ENCODE data around the gene FAM131C.
"Not testable (repeated sequence)": the region's sequence is repeated elsewhere in the genome, so short reads cannot be mapped to it uniquely, and the experiment has no call there.

FAM131C gene

GRCh38 chr1:16073490-16074119 lies at the start of gene FAM131C:
TSS of gene FAM131C (minus strand) at chr1:16073651. CDS start at chr1:16073442, 209 bp downstream.
- peak; percentile 76 for DNase-seq (ENCODE audit: low spot score)

DNA sequence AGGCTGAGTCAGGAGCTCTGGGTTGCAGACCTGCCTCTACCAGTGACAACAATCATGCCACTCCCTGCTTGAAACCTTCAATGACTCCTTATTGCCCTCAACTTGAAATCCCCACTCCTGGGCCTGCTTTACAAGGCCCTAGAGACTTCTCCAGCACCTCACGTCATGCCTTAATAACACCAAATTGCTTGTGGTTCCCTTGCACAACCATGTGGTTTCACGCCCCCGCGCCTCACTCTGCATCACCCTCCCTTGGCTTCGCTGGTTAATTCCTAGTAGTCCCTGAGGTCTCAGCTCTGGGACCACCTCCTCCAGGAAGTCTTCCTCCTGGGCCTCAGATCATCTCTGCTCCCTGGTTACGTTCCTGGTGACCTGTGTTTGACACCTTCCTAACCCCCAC lies 49.5 kb upstream of the FAM131C start:
- no peak for DNase-seq (ENCODE audit: low spot score)

DNA sequence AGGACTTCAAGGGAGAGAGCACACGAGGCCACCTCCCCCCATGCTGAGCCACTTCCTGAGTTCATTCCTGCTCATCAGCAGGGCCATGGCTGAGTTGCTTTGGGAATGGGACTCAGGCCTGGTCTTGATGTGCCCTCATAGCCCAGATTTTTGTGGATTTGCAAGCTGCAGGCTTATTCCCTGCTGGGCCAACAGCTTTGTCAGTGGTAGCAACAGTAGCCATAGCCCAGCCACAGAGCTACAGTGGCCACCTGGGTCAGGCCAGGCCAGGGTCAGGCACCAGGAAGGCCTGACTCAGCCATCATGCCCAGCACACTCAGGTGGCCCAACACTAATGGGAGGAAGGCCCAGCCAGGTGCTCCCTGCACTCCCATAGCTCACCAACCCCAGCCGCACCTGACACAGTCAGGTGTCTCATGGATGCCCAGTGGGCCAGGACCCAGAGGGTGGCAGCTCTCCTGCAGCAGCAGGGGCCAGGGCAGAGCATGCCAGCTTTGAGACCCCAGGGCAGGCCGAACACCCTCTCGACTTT lies 49.0 kb upstream of the FAM131C start:
- no peak for DNase-seq (ENCODE audit: low spot score)

DNA sequence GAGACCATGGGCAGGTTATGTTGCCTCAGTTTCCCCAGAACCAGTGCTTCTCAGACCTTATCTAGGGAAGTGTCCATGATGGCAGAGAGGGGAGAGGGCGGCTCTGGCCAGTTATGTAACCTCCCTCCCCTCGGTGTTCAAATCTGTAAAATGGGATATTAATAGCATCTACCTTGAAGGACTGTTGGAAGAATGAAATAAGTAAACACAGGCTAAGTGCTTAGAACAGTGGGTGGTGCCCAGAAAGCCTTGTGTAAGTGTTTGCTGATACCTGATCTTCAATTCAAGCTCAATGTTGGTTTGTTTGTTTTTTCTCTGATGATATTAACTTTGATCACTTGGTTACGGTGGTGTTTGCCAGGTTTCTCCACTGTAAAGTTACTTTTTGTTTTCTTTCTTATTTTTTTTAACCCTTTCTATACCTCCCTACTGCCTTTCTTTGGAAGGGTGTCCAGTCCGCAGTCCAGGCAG lies 47.5 kb upstream of the FAM131C start:
- no peak for DNase-seq (ENCODE audit: low spot score)

DNA sequence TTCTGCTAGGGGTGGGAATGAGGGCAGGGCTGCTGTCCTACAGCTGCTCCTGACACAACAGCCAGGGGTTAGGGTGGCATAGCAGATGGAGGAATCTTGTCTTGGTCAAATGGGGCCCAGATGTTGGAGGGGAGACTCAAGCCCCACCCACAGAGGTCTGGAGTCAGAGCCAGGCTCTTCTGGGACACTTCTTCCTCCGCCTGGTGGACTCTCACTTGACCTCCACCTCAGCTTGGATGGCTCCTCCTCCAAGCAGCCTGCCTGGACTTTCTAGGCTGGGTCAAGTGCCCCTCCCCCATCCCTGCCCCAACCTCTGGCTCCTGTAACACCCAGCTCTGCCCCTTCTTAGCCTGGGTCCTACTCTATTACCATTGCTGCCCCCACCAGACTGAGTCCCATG lies 47.0 kb upstream of the FAM131C start:
- no peak for DNase-seq (ENCODE audit: low spot score)

DNA sequence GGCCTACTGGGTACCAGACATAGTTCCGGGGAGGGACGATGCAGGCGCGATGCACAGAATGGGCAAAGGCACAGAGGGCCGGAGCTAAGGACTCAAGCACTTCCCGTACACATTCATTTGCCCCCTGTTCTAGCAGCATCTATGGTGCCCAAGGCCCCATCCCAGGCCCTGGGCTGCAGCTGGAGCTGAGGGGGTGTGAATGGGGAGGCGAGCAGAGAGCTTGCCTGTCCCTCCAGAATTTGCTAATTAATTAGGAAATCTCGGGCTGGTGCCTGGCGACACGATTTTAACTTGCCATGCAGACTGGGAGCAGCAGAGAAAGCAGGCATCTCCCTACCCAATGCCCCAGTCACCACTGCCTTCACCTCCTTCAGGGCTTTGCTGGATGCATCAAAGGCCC lies 46.5 kb upstream of the FAM131C start:
- no peak for DNase-seq (ENCODE audit: low spot score)

DNA sequence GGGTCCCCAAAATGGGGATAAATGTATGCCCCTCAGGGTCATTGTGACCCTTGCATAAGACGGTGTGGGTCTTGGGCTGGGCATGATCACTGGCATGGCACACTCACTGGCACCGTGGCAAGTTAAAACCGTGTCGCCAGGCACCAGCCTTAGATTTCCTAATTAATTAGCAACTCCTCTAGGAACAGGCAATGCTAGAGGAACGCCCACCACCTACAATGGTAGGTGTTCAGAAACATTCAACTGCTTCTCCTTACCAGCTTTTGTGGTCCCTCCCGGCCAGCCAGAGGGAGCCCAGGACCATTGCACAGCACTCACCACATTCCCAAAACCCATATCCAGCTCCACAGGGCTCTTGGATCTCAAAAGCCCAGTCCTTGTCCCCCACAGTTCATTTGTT lies 46.1 kb upstream of the FAM131C start:
- DNase-seq (ENCODE audit: low spot score): no peak

GRCh38 chr1:16118706-16119105 lies 45.3 kb upstream of the FAM131C start:
- DNase-seq (ENCODE audit: low spot score): no peak

DNA sequence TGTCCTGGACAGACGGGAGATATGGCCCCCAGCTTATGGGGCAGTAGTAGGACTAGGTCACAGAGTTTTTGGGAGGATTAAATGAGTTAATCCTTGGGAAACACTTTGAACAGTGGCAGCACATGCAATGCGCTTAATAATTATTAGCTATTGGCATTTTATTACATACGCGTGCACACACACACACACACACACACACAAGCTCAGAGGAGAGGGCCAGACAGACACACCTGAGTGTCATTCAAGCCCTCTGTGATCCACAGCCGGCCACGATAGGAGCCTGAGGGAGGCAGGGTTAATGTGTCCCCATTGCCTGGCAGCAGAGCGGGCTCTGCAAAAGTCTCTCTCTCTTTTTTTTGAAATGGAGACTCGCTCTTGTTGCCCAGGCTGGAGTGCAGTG lies 44.5 kb upstream of the FAM131C start:
- no peak for DNase-seq (ENCODE audit: low spot score)

DNA sequence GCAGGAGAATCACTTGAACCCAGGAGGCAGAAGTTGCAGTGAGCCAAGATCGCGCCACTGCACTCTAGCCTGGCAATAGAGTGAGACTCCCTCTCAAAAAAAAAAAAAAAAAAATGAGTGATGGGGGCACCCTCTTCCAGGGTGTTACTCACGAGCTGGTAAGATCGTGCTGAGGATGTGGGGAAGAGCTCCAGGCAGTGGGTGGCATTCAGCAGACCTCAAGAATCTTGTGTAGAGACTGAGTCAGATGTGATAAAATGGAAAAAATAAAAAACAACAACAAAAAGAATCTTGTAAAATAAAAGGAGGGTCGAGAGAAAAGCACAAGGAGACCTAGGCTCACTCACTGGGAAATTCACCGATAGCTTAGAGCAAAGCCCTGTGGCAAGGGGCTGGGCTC lies 43.9 kb upstream of the FAM131C start:
- no peak for DNase-seq (ENCODE audit: low spot score)

GRCh38 chr1:16116625-16117024 lies 43.2 kb upstream of the FAM131C start:
- no peak for DNase-seq (ENCODE audit: low spot score)

GRCh38 chr1:16116002-16116401 lies 42.6 kb upstream of the FAM131C start:
- no peak for DNase-seq (ENCODE audit: low spot score)

DNA sequence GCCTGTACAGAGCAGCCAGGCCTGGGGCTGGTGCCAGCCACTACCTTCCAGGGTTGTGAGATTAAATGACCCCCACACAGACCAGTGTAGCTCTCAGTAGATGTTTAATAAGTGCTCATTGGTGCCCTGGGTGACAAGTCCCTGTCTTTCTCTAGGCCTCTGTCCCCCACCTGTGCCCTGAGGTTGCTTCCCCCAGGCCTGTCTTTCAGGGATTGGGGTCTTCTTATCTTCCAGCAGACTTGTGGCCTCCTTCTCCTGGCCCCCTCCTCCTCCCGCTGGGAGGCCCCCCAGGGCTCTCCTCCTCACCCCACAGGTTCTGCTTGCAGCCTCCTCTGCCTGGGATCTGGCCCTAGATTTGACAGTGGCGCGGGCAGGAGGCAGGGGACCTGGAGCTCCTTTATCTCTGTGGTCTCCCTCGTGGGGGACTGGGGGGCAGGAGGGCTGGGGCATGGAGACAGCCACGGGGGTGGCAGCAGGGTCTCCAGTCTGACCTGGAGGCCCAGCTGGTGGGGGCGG lies 42.1 kb upstream of the FAM131C start:
- no peak for DNase-seq (ENCODE audit: low spot score)

DNA sequence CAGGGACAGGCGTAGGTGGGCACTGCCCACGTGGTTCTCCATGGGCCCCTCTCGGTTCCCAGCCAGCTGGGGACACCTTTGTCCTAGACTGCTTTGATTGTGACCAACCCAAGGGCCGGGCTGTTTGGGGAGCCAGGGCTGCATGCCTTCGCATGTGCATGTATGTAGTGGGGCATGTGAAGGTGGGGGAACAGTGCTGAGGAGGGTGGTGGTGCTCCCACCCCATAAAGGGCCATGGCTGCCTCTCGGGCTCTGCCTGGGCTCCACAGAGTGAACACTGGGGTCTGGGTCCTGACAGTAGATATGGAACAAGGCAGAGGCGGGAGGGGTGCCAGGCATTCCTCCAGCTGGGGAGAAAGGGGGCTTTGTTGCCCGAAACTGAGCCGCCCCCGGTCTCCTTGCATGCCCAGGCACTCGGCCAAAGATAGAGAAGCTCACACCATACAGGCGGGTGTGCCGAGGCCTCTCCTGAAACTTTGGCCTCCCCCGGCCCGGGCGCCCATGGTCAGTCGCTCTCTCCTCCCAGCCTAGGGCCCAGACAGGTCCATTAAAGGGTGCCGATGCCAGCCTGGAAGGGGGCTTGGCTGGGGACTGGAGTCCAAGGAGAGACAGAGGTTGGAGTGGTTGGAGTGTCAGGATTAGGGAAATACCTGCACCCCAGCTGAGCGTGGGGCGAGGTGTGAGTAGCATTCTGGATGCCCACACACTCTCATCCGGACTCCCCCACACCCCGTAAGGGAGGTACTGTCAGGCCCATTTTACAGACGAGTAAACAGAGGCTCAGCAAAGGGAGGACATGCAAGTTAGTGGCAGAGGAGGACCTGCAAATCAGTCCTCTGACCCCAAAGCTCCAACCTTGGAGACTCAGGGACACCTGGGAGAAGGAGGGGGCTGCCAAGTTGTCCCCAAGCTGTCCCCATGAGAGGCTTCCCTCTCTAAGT lies 41.3 kb upstream of the FAM131C start:
- DNase-seq (ENCODE audit: low spot score): no peak

- peak; percentile 56 for DNase-seq (ENCODE audit: low spot score)
These were observed 39.4 kb upstream of the FAM131C start for GRCh38 chr1:16112596-16113555.

GRCh38 chr1:16111771-16112595 lies 38.5 kb upstream of the FAM131C start:
- DNase-seq (ENCODE audit: low spot score): no peak

GRCh38 chr1:16110884-16111283 lies 37.4 kb upstream of the FAM131C start:
- DNase-seq (ENCODE audit: low spot score): no peak

- DNase-seq (ENCODE audit: low spot score): no peak
These were observed 37.0 kb upstream of the FAM131C start for GRCh38 chr1:16110456-16110855.

DNA sequence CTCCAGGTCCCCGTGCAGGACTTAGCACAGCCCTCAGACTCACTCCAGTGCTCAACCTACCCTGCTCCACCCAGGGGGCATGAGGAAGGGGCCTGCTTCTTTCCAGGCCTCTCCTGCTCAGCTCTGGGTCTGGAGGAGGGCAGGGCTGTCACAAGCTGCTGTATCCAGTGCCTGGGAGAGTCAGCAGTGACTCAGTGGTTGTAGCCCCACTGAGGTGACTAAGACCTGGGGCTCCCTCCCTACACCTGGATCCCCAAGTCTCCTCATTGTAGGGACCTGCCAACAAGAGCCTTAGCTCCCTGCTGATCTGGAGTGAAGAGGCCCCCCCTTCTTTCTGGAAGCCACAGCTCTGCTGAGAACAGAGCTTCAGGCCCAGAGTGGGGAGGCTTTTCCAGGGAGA lies 36.1 kb upstream of the FAM131C start:
- no peak for DNase-seq (ENCODE audit: low spot score)

- not testable (repeated sequence) for DNase-seq (ENCODE audit: low spot score)
These were observed 33.6 kb upstream of the FAM131C start for GRCh38 chr1:16107039-16107438.

DNA sequence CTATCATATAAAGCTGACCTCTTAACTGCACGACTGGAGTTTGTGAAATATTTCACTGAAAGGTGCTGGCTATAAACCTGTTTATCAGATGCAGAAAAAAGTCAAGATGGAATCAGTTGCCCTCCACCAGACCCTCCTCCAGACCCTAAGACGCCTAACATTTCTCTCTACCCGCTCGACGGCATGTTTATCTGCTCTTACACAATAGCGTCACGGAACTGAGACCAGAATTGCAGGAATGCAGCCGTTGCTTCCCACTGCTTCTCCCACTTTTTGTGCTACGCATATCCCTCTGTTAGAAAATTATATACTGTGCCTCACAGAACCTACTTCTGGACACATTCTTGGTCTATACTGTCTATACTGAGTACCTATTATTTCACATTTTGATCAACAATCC lies 28.2 kb upstream of the FAM131C start:
- DNase-seq (ENCODE audit: low spot score): no peak

Data from HuH-7 (cell line).